Kidney capillary endothelial cell (primary cell): ENCODE data around the gene SERINC1.

Experiments
- DNase-seq: peaks from one replicate; pipeline ENCODE4 v3.0.0-alpha.2; 2018; ENCODE audit warnings: low spot score

The SERINC1 gene

DNA sequence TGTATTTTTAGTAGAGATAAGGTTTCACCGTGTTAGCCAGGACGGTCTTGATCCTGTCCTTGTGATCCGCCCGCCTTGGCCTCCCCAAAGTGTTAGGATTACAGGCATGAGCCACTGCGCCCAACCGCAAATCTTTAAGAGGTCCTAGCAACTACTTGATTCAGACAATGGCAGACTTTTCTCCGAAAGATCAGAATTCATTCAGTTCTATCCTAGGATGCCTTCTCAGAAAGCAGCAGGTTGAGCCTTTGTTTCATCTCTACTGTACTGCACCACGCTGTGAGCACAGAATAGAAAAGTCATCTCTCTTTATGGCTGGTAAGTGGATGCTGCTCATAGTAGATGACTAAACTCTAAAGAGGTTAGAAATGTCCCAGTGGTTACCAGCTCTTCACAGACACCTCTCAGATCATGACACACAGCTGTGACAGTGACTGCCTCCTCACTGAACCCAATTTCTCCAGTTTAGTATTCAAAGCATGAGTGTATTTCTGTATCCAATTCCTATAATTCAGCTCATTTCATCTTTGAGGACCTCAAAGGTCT lies 78.2 kb downstream of the SERINC1 start:
- DNase-seq: no peak
